ENCODE results near the gene THOC6. TPM values are rescaled to one million over a fixed set of nuclear protein-coding genes. Genes with fewer than 3 reads are reported as not detected.

The THOC6 gene
- total RNA-seq, 2 experiments from 2014 or later: 45.6 to 51.5 TPM

GRCh38 chr16:2983706-2984136, 40.1 kb upstream of the THOC6 start:
- peaks cover 1% of the 10 kb centered on the region for H3K36me3 Mint-ChIP-seq
- H3K27me3 Mint-ChIP-seq: peaks cover 4% of the 10 kb centered on the region
- no peaks in the 10 kb centered on the region for H3K9me3 Mint-ChIP-seq (ENCODE audit: low read depth)
- CTCF ChIA-PET: interaction anchor here (0.9 to 3.6 kb wide), 5 partner anchors 14 to 146 kb away, joined by 3 to 21 read pairs (median 3); partner anchors contain the start of gene PAQR4
- ATAC-seq (peak; percentile 38), DNase-seq (peak; percentile 81)
- no peak overlapping the region for H3K27ac Mint-ChIP-seq
- H3K4me1 Mint-ChIP-seq: peaks cover 23% of the 10 kb centered on the region
- no peak overlapping the region for H3K4me3 Mint-ChIP-seq

- DNase-seq: no peak
- peaks cover 8% of the 10 kb centered on the region for H3K27me3 Mint-ChIP-seq
- ATAC-seq: no peak
- peaks cover 1% of the 10 kb centered on the region for H3K36me3 Mint-ChIP-seq
- CTCF ChIA-PET: interaction anchor here (3.6 kb wide), 1 partner anchor 16 kb away, joined by 21 read pairs; the partner anchor contains the start of gene PAQR4
- no peak overlapping the region for H3K27ac Mint-ChIP-seq
- H3K9me3 Mint-ChIP-seq (ENCODE audit: low read depth): no peaks in the 10 kb centered on the region
- H3K4me3 Mint-ChIP-seq: no peak overlapping the region
- peaks cover 20% of the 10 kb centered on the region for H3K4me1 Mint-ChIP-seq
Observed at GRCh38 chr16:2985462-2985861, 38.4 kb upstream of the THOC6 start.

GRCh38 chr16:2985893-2986355, 37.9 kb upstream of the THOC6 start:
- Mint-ChIP-seq H3K27me3 (peaks cover 8% of the 10 kb centered on the region), H3K4me1 (peaks cover 17% of the 10 kb centered on the region), H3K27ac (no peak overlapping the region), H3K4me3 (no peak overlapping the region), H3K36me3 (peaks cover 1% of the 10 kb centered on the region), H3K9me3 (ENCODE audit: low read depth) (no peaks in the 10 kb centered on the region)
- no peak for DNase-seq
- CTCF ChIA-PET: no interaction called here
- no peak for ATAC-seq

- ATAC-seq (no peak), DNase-seq (no peak)
- CTCF ChIA-PET: no interaction called here
- Mint-ChIP-seq H3K9me3 (ENCODE audit: low read depth) (no peaks in the 10 kb centered on the region), H3K4me3 (no peak overlapping the region), H3K4me1 (peaks cover 12% of the 10 kb centered on the region), H3K27ac (no peak overlapping the region), H3K27me3 (peaks cover 8% of the 10 kb centered on the region), H3K36me3 (peaks cover under 1% of the 10 kb centered on the region)
Observed at GRCh38 chr16:2986623-2987188, 37.1 kb upstream of the THOC6 start.

GRCh38 chr16:2987286-2987685, 36.5 kb upstream of the THOC6 start:
- Mint-ChIP-seq H3K27me3 (peaks cover 7% of the 10 kb centered on the region), H3K36me3 (no peaks in the 10 kb centered on the region), H3K4me1 (peaks cover 10% of the 10 kb centered on the region), H3K4me3 (no peak overlapping the region), H3K9me3 (ENCODE audit: low read depth) (no peaks in the 10 kb centered on the region), H3K27ac (no peak overlapping the region)
- ATAC-seq (no peak), DNase-seq (no peak)
- CTCF ChIA-PET: no interaction called here

GRCh38 chr16:2987833-2988232, 36.0 kb upstream of the THOC6 start:
- Mint-ChIP-seq H3K4me3 (no peak overlapping the region), H3K27me3 (peaks cover 4% of the 10 kb centered on the region), H3K9me3 (ENCODE audit: low read depth) (no peaks in the 10 kb centered on the region), H3K4me1 (peaks cover 9% of the 10 kb centered on the region), H3K27ac (no peak overlapping the region), H3K36me3 (no peaks in the 10 kb centered on the region)
- no peak for ATAC-seq
- CTCF ChIA-PET: no interaction called here
- no peak for DNase-seq

- Mint-ChIP-seq H3K27ac (no peak overlapping the region), H3K36me3 (no peaks in the 10 kb centered on the region), H3K4me3 (no peak overlapping the region), H3K4me1 (peaks cover 6% of the 10 kb centered on the region), H3K9me3 (ENCODE audit: low read depth) (no peaks in the 10 kb centered on the region), H3K27me3 (peaks cover 4% of the 10 kb centered on the region)
- ATAC-seq (no peak), DNase-seq (no peak)
- CTCF ChIA-PET: no interaction called here
Observed at GRCh38 chr16:2988590-2989099, 35.2 kb upstream of the THOC6 start.

GRCh38 chr16:2990891-2991290, 32.9 kb upstream of the THOC6 start:
- H3K36me3 Mint-ChIP-seq: no peaks in the 10 kb centered on the region
- CTCF ChIA-PET: no interaction called here
- no peak overlapping the region for H3K4me3 Mint-ChIP-seq
- no peak for DNase-seq
- no peaks in the 10 kb centered on the region for H3K9me3 Mint-ChIP-seq (ENCODE audit: low read depth)
- no peak for ATAC-seq
- H3K27ac Mint-ChIP-seq: no peak overlapping the region
- H3K4me1 Mint-ChIP-seq: no peaks in the 10 kb centered on the region
- H3K27me3 Mint-ChIP-seq: peaks cover 4% of the 10 kb centered on the region

GRCh38 chr16:2991566-2992261, 32.1 kb upstream of the THOC6 start:
- Mint-ChIP-seq H3K27ac (no peak overlapping the region), H3K9me3 (ENCODE audit: low read depth) (no peaks in the 10 kb centered on the region), H3K27me3 (peaks cover 4% of the 10 kb centered on the region), H3K36me3 (no peaks in the 10 kb centered on the region), H3K4me3 (no peak overlapping the region), H3K4me1 (no peaks in the 10 kb centered on the region)
- DNase-seq (no peak), ATAC-seq (no peak)
- CTCF ChIA-PET: no interaction called here

- no peaks in the 10 kb centered on the region for H3K9me3 Mint-ChIP-seq (ENCODE audit: low read depth)
- peaks cover 4% of the 10 kb centered on the region for H3K27me3 Mint-ChIP-seq
- no peak overlapping the region for H3K27ac Mint-ChIP-seq
- H3K36me3 Mint-ChIP-seq: no peaks in the 10 kb centered on the region
- CTCF ChIA-PET: no interaction called here
- H3K4me1 Mint-ChIP-seq: no peaks in the 10 kb centered on the region
- DNase-seq (no peak), ATAC-seq (no peak)
- no peak overlapping the region for H3K4me3 Mint-ChIP-seq
Observed at GRCh38 chr16:2992383-2993081, 31.3 kb upstream of the THOC6 start.

- Mint-ChIP-seq H3K27me3 (peaks cover 7% of the 10 kb centered on the region), H3K9me3 (ENCODE audit: low read depth) (no peaks in the 10 kb centered on the region), H3K4me1 (no peaks in the 10 kb centered on the region), H3K27ac (no peak overlapping the region), H3K4me3 (no peak overlapping the region), H3K36me3 (no peaks in the 10 kb centered on the region)
- DNase-seq (no peak), ATAC-seq (no peak)
- CTCF ChIA-PET: interaction anchor here (19.2 kb wide), 1 partner anchor 31 kb away, joined by 370 read pairs; the partner anchor contains the start of genes HCFC1R1, THOC6 and TNFRSF12A
Observed at GRCh38 chr16:2996298-2996697, 27.5 kb upstream of the THOC6 start.

- Mint-ChIP-seq H3K9me3 (ENCODE audit: low read depth) (no peaks in the 10 kb centered on the region), H3K4me3 (no peak overlapping the region), H3K27ac (no peak overlapping the region), H3K27me3 (peaks cover 12% of the 10 kb centered on the region), H3K36me3 (no peaks in the 10 kb centered on the region), H3K4me1 (peaks cover 8% of the 10 kb centered on the region)
- no peak for DNase-seq
- CTCF ChIA-PET: interaction anchor here (19.2 kb wide), 1 partner anchor 27 kb away, joined by 370 read pairs; the partner anchor contains the start of genes HCFC1R1, THOC6 and TNFRSF12A
- no peak for ATAC-seq
Observed at GRCh38 chr16:2999929-3000328, 23.9 kb upstream of the THOC6 start.

GRCh38 chr16:3000540-3000939, 23.3 kb upstream of the THOC6 start:
- Mint-ChIP-seq H3K4me3 (no peak overlapping the region), H3K27me3 (peaks cover 14% of the 10 kb centered on the region), H3K9me3 (ENCODE audit: low read depth) (no peaks in the 10 kb centered on the region), H3K36me3 (no peaks in the 10 kb centered on the region), H3K4me1 (peaks cover 9% of the 10 kb centered on the region), H3K27ac (no peak overlapping the region)
- CTCF ChIA-PET: interaction anchor here (19.2 kb wide), 1 partner anchor 26 kb away, joined by 370 read pairs; the partner anchor contains the start of genes HCFC1R1, THOC6 and TNFRSF12A
- DNase-seq (no peak), ATAC-seq (no peak)

Data from activated CD8-positive, alpha-beta memory T cell treated with anti-CD3 and anti-CD28 coated beads, Interleukin-2, amount 10 ng/mL, durations not matched to agents 7 days and 5 days (primary cell).